NT2/D1 (cell line): ENCODE data around the gene HESX1.

Source experiments
- DNase-seq: peaks from one replicate; pipeline ENCODE4 v3.0.0-alpha.2; 2011; ENCODE audit warnings: low read depth, low spot score
- H3K27me3 ChIP-seq: 2 replicates; pipeline ENCODE4 v1.6.0; 2011; ENCODE audit warnings: mild to moderate bottlenecking; ENCODE audit not compliant: insufficient read length, insufficient read depth
- H3K36me3 ChIP-seq: 2 replicates; pipeline ENCODE4 v1.6.1; 2011; ENCODE audit warnings: mild to moderate bottlenecking, low read length, mixed read lengths; ENCODE audit not compliant: insufficient read depth, insufficient read length
- H3K4me1 ChIP-seq: 2 replicates; pipeline ENCODE4 v1.5.1; 2011; ENCODE audit not compliant: insufficient read depth, insufficient read length
- H3K4me3 ChIP-seq: 2 replicates; pipeline ENCODE4 v1.5.1; 2011; ENCODE audit warnings: low read depth; ENCODE audit not compliant: insufficient read length
- H3K9ac ChIP-seq: 2 replicates; pipeline ENCODE4 v1.6.0; 2011; ENCODE audit warnings: low read depth; ENCODE audit not compliant: insufficient read length
- H3K9me3 ChIP-seq: 2 replicates; pipeline ENCODE4 v1.5.1; 2011; ENCODE audit warnings: mild to moderate bottlenecking, low read length; ENCODE audit not compliant: insufficient read depth
- SUZ12 ChIP-seq: IDR thresholded peaks from 2 replicates; pipeline ENCODE4 v1.6.1; 2011; ENCODE audit not compliant: insufficient read length, insufficient read depth; ENCODE audit errors: extremely low read depth
- YY1 ChIP-seq: IDR thresholded peaks from 2 replicates; pipeline ENCODE4 v1.6.1; 2011; ENCODE audit not compliant: insufficient read length, insufficient read depth
- ZNF274 ChIP-seq: IDR thresholded peaks from 2 replicates; pipeline ENCODE4 v1.6.1; 2011; ENCODE audit warnings: mild to moderate bottlenecking, low read depth, low read length

The HESX1 gene

GRCh38 chr3:57166660-57167059, 33.1 kb downstream of the HESX1 start:
- Histone ChIP-seq H3K27me3 (peaks cover 65% of the 10 kb centered on the region), H3K9me3 (no peaks in the 10 kb centered on the region), H3K36me3 (peaks cover 9% of the 10 kb centered on the region), H3K9ac (no peak overlapping the region), H3K4me1 (peaks cover 21% of the 10 kb centered on the region), H3K4me3 (no peak overlapping the region)
- no peak for TF ChIP-seq YY1
- TF ChIP-seq SUZ12, result no peak
- TF ChIP-seq ZNF274, result no peak
- DNase-seq, result no peak

- TF ChIP-seq YY1 (no peak), ZNF274 (no peak), SUZ12 (no peak)
- no peak for DNase-seq
- no peak overlapping the region for H3K4me3 ChIP-seq
- no peaks in the 10 kb centered on the region for H3K9me3 ChIP-seq
- H3K36me3 ChIP-seq, result peaks cover 9% of the 10 kb centered on the region
- peaks cover 24% of the 10 kb centered on the region for H3K4me1 ChIP-seq
- no peak overlapping the region for H3K9ac ChIP-seq
- peaks cover 65% of the 10 kb centered on the region for H3K27me3 ChIP-seq
Observed at GRCh38 chr3:57165641-57166040, 34.1 kb downstream of the HESX1 start.

DNA sequence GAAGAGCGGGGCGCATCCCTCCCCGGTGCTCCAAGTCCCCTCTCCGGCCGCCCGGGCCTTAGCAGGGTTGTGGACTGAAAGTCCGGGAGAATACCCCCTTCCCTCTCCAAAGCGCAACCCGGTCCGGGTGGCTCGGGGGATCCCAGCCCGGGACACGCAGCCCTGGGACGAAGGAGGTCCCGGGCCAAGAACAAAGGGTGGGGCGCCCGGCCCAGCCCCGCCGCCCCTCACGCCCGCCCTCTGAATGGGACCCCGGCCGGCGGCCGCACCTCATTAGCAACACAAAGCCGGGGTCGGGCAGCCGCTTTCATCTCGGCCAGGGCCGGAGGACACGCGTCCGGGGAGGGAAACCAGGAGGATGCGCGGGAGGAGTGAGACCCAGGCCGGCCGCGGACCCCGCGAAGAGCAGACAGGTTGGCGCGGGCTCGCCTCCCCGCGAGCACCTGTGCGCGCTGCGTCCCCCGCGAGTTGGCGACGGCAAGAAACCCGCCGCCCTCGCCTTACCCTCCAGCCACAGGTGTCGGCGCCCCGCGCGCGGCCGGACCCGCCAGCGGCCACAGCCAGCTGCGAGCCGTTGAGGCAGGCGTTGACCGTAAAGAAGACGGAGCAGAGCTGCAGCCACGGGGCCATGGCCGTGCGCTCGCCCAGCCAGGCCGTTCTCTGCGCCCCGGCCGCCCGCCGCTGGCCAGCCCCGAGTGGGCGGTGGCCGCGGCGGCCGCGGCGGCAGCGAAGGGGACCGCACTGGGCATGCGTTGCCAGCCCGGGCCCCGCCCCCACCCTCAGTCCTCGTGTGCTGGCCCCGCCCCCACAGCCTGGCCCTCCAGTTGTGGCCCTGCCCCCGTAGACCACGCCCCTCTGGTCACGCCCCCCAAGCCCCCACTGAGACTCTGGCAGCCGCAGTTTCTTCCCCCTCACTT, 34.9 kb downstream of the HESX1 start, which contains the start of gene IL17RD:
Gene IL17RD (minus strand): TSS at position 697 of the 917 bp plus-strand sequence. CDS start 67 bp downstream, at position 630.
- Histone ChIP-seq H3K9me3 (no peaks in the 10 kb centered on the region), H3K9ac (peak within 1 kb of the TSS; percentile 86), H3K27me3 (peaks cover 64% of the 10 kb centered on the region), H3K4me1 (peaks cover 24% of the 10 kb centered on the region), H3K4me3 (peak within 1 kb of the TSS; percentile 70), H3K36me3 (peaks cover 9% of the 10 kb centered on the region)
- TF ChIP-seq ZNF274 (no peak), SUZ12 (no peak), YY1 (no peak)
- DNase-seq, result peak; percentile 82

GRCh38 chr3:57164217-57164656, 35.5 kb downstream of the HESX1 start:
- Histone ChIP-seq H3K36me3 (peaks cover 9% of the 10 kb centered on the region), H3K4me1 (peaks cover 25% of the 10 kb centered on the region), H3K27me3 (peaks cover 57% of the 10 kb centered on the region), H3K9ac (peak overlapping the region; percentile 86), H3K4me3 (peak overlapping the region; percentile 70), H3K9me3 (no peaks in the 10 kb centered on the region)
- DNase-seq, result no peak
- TF ChIP-seq SUZ12 (no peak), YY1 (no peak), ZNF274 (no peak)

DNA sequence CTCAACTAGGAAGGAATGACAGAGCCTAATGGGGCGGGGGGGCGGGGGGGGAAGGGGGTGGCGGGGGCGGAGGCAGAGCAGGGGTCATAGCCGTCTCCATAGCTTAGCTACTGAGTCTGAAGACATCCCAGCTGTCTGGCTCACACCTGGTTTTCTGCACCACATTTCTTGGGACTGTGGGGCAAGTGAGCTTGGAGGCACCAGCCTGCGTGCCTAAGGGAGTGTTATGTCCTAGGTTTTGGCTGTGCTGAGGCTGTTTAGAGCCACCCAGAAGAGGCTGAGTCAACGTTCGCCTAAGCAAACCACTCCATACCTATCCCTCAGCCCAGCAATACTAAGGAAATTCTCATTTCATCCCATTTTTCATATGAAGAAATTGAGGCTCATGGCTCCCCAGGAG, 36.0 kb downstream of the HESX1 start:
- Histone ChIP-seq H3K36me3 (peaks cover 9% of the 10 kb centered on the region), H3K4me3 (peak overlapping the region; percentile 70), H3K4me1 (peaks cover 25% of the 10 kb centered on the region)

GRCh38 chr3:57161915-57162314, 37.9 kb downstream of the HESX1 start:
- DNase-seq, result no peak
- TF ChIP-seq YY1 (no peak), ZNF274 (no peak), SUZ12 (no peak)
- H3K9me3 ChIP-seq, result no peaks in the 10 kb centered on the region
- peaks cover 32% of the 10 kb centered on the region for H3K4me1 ChIP-seq
- H3K9ac ChIP-seq, result no peak overlapping the region
- peaks cover 49% of the 10 kb centered on the region for H3K27me3 ChIP-seq
- no peak overlapping the region for H3K4me3 ChIP-seq
- peaks cover 15% of the 10 kb centered on the region for H3K36me3 ChIP-seq

More for the DNA sequence above, 36.0 kb downstream of the HESX1 start:
- no peak for DNase-seq
- peaks cover 52% of the 10 kb centered on the region for H3K27me3 ChIP-seq
- H3K9me3 ChIP-seq, result no peaks in the 10 kb centered on the region
- no peak for TF ChIP-seq SUZ12
- TF ChIP-seq ZNF274, result no peak
- no peak for TF ChIP-seq YY1
- peak overlapping the region; percentile 86 for H3K9ac ChIP-seq
